HG03520 (cell line): Measurements from ENCODE around the gene RNF220.
"Not testable (repeated sequence)": the region's sequence is repeated elsewhere in the genome, so short reads cannot be mapped to it uniquely, and the experiment has no call there.

ENCODE experiments used
- ATAC-seq: cut with Tn5 transposase; IDR thresholded peaks from one replicate; pipeline ENCODE4 v1.9.1; 2021; ENCODE audit warnings: mild to moderate bottlenecking, moderate library complexity; ENCODE audit not compliant: unreplicated experiment

Gene RNF220

GRCh38 chr1:44648529-44649250, 243.6 kb downstream of the RNF220 start:
- ATAC-seq = no peak

GRCh38 chr1:44649788-44650158, 244.7 kb downstream of the RNF220 start:
- no peak for ATAC-seq

- ATAC-seq = no peak
These were observed 245.2 kb downstream of the RNF220 start for GRCh38 chr1:44650159-44650831.

- no peak for ATAC-seq
These were observed 246.0 kb downstream of the RNF220 start for GRCh38 chr1:44651069-44651468.

GRCh38 chr1:44652445-44653106, 247.5 kb downstream of the RNF220 start:
- ATAC-seq = no peak

GRCh38 chr1:44653107-44653964, 248.3 kb downstream of the RNF220 start:
- no peak for ATAC-seq

GRCh38 chr1:44654621-44655187, 249.6 kb downstream of the RNF220 start:
- ATAC-seq = no peak

GRCh38 chr1:44655609-44656008, 250.6 kb downstream of the RNF220 start:
- no peak for ATAC-seq

- no peak for ATAC-seq
These were observed 254.5 kb downstream of the RNF220 start for GRCh38 chr1:44659566-44659965.

- ATAC-seq = no peak
These were observed 255.1 kb downstream of the RNF220 start for GRCh38 chr1:44660176-44660575.

GRCh38 chr1:44661781-44662682, 257.0 kb downstream of the RNF220 start:
- no peak for ATAC-seq

GRCh38 chr1:44662683-44663030, 257.6 kb downstream of the RNF220 start:
- ATAC-seq = no peak

GRCh38 chr1:44663417-44663816, 258.4 kb downstream of the RNF220 start:
- no peak for ATAC-seq

GRCh38 chr1:44664730-44665370, 259.8 kb downstream of the RNF220 start:
- no peak for ATAC-seq

- not testable (repeated sequence) for ATAC-seq
These were observed 261.7 kb downstream of the RNF220 start for GRCh38 chr1:44666719-44667118.

- ATAC-seq = no peak
These were observed 265.9 kb downstream of the RNF220 start for GRCh38 chr1:44670751-44671640.

GRCh38 chr1:44672254-44672955, 267.4 kb downstream of the RNF220 start:
- ATAC-seq = no peak
